K562 (cell line): Measurements from ENCODE around the gene VPS13C. TPM values are rescaled to one million over a fixed set of nuclear protein-coding genes. Genes with fewer than 3 reads are reported as not detected.
A peak's percentile ranks its signal among the peaks of the same experiment; 100 is the strongest.

ENCODE experiments used
- KLF6 ChIP-seq: fragments of 250-450 bp; sonication (Bioruptor Pico); IDR thresholded peaks from 2 replicates; pipeline ENCODE4 v1.4.0; 2020; ENCODE audit warnings: mild to moderate bottlenecking, moderate library complexity, borderline replicate concordance
- RAD21 ChIP-seq, 2 experiments: fragments of 250-450 bp in 1 of 2; fragments of 450-650 bp in 1 of 2; sonication (Bioruptor Pico) in 1 of 2; formaldehyde crosslinking in 1 of 2; IDR thresholded peaks in 1 of 2; conservative IDR thresholded peaks in 1 of 2; 2 replicates each; pipeline versions ENCODE4 v1.4.0 to v1.8.0; 2020 to 2022; ENCODE audit warnings: mild to moderate bottlenecking in 2 of 2, moderate library complexity in 1 of 2
- RBM14 ChIP-seq: fragments of 200-400 bp; formaldehyde crosslinking; IDR thresholded peaks from 2 replicates; pipeline ENCODE4 v1.6.1; 2018; ENCODE audit warnings: low read depth, mild to moderate bottlenecking, low read length, moderate library complexity, borderline replicate concordance; ENCODE audit not compliant: insufficient read depth
- ZBED1 ChIP-seq: IDR thresholded peaks from 2 replicates; pipeline ENCODE4 v1.6.1; 2014
- ZFX ChIP-seq: sonication (generic); formaldehyde crosslinking; IDR thresholded peaks from 2 replicates; pipeline ENCODE4 v1.8.0; 2022; ENCODE audit warnings: mild to moderate bottlenecking, missing genetic modification reagents, moderate library complexity
- ZNF431 ChIP-seq: sonication (generic); formaldehyde crosslinking; IDR thresholded peaks from 2 replicates; pipeline ENCODE4 v1.8.0; 2022; ENCODE audit warnings: mild to moderate bottlenecking, missing genetic modification reagents
- ZNF445 ChIP-seq: fragments of 250-450 bp; sonication (Bioruptor Pico); IDR thresholded peaks from 2 replicates; pipeline ENCODE4 v1.4.0; 2020; ENCODE audit warnings: low read depth, mild to moderate bottlenecking, moderate library complexity
- polyA plus RNA-seq, 8 experiments: library from polyadenylated mRNA; depleted of rRNA in 4 of 8; stranded (reverse) in 5 of 8; unstranded in 3 of 8; fragments of >200 nt; fragmentation: Nextera tagmentation in 2 of 8; fragmentation: Illumina TruSeq in 1 of 8; extraction: Ambion mirVana in 2 of 8; extraction: Trizol in 1 of 8; gene quantifications; 2 replicates each; pipeline versions ENCODE4 v1.2.1 to v1.2.3, GENCODE V29; 2011 to 2014; ENCODE audit warnings: inconsistent platforms in 1 of 8, missing spikeins in 1 of 8
- total RNA-seq, 7 experiments: library from RNA; depleted of rRNA in 6 of 7; stranded (reverse); fragments of >200 nt in 6 of 7; fragmentation: Illumina TruSeq in 2 of 7; extraction: Trizol in 2 of 7; gene quantifications; 2 replicates each; pipeline versions ENCODE4 v1.2.1 to v1.2.3, GENCODE V29; 2011 to 2021; ENCODE audit warnings: low replicate concordance in 1 of 7
- TF ChIP-seq, protein P1 (sequence below): fragments of 450-650 bp; IDR thresholded peaks from 2 replicates; pipeline ENCODE4 v1.6.1; 2016; ENCODE audit warnings: missing biosample characterization, missing genetic modification characterization
- TF ChIP-seq, protein P2 (sequence below), 2 experiments: fragments of 450-650 bp; formaldehyde crosslinking in 1 of 2; IDR thresholded peaks; 2 replicates each; pipeline versions ENCODE4 v1.4.0 to v1.6.1; 2014 to 2020; ENCODE audit warnings: mild to moderate bottlenecking in 2 of 2, borderline replicate concordance in 1 of 2, low read depth in 1 of 2
- TF ChIP-seq, protein P3 (sequence below): sonication (generic); formaldehyde crosslinking; IDR thresholded peaks from 2 replicates; pipeline ENCODE4 v1.8.0; 2022; ENCODE audit warnings: mild to moderate bottlenecking, low read depth, missing genetic modification reagents
- TF ChIP-seq, protein P4 (sequence below), 3 experiments: fragments of 200-800 bp in 1 of 3; sonication (Bioruptor generic) in 1 of 3; sonication (generic) in 1 of 3; formaldehyde crosslinking in 1 of 3; IDR thresholded peaks; 2 replicates each; pipeline versions ENCODE4 v1.6.1 to v1.8.0; 2016 to 2022; ENCODE audit warnings: mild to moderate bottlenecking in 2 of 3, missing compliant biosample characterization in 2 of 3, missing genetic modification characterization in 2 of 3, missing genetic modification reagents in 1 of 3
- TF ChIP-seq, protein P5 (sequence below): fragments of 450-650 bp; IDR thresholded peaks from 2 replicates; pipeline ENCODE4 v1.6.1; 2016; ENCODE audit warnings: borderline replicate concordance

VPS13C gene
- total and polyA plus RNA-seq, 9 of the 15 experiments (the other 6 are each of a cell fraction or from before 2014, with no cell fraction given), result 5.2 to 32.3 (median 15.7) TPM

DNA sequence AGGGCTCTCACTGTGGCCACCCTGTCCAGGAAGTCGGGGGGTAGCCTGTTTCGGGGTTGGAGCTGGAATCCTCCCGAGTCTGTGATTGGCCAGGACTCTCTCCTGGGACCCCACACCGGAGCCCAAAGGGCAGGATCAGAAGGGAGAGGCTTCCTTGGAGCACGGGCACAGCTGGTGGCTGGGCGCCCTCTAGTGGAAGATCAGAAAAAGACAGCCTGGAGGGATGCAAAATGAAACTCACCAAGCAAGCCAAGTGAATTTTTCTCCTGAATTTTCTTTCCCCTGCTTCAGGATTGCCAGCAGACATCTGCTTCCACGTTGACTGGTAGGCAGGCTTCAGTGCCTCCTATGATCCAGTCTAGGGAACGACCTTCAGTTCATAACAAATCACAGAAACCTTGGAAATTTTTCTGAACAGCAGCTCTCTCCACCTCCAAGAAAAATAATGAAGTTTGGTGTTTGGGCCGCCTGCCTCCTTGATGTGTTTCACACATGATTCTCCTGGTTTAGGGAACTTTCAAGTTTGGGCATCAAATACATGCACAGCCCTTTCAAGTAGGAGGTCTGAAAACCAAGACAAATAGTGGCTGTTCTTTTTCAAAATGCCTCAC is 224.6 kb downstream of the VPS13C start (continued):
- TF ChIP-seq, protein P1, sequence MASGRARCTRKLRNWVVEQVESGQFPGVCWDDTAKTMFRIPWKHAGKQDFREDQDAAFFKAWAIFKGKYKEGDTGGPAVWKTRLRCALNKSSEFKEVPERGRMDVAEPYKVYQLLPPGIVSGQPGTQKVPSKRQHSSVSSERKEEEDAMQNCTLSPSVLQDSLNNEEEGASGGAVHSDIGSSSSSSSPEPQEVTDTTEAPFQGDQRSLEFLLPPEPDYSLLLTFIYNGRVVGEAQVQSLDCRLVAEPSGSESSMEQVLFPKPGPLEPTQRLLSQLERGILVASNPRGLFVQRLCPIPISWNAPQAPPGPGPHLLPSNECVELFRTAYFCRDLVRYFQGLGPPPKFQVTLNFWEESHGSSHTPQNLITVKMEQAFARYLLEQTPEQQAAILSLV, result no peak
- TF ChIP-seq, protein P2, sequence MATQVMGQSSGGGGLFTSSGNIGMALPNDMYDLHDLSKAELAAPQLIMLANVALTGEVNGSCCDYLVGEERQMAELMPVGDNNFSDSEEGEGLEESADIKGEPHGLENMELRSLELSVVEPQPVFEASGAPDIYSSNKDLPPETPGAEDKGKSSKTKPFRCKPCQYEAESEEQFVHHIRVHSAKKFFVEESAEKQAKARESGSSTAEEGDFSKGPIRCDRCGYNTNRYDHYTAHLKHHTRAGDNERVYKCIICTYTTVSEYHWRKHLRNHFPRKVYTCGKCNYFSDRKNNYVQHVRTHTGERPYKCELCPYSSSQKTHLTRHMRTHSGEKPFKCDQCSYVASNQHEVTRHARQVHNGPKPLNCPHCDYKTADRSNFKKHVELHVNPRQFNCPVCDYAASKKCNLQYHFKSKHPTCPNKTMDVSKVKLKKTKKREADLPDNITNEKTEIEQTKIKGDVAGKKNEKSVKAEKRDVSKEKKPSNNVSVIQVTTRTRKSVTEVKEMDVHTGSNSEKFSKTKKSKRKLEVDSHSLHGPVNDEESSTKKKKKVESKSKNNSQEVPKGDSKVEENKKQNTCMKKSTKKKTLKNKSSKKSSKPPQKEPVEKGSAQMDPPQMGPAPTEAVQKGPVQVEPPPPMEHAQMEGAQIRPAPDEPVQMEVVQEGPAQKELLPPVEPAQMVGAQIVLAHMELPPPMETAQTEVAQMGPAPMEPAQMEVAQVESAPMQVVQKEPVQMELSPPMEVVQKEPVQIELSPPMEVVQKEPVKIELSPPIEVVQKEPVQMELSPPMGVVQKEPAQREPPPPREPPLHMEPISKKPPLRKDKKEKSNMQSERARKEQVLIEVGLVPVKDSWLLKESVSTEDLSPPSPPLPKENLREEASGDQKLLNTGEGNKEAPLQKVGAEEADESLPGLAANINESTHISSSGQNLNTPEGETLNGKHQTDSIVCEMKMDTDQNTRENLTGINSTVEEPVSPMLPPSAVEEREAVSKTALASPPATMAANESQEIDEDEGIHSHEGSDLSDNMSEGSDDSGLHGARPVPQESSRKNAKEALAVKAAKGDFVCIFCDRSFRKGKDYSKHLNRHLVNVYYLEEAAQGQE (IDR thresholded peaks at IDR 0.05; ENCODE audit: borderline replicate concordance), result peak; percentile 48; the same call in 1 of the 2 replicates
- TF ChIP-seq, protein P2 (CRISPR knock-in tag; IDR thresholded peaks at IDR 0.05; ENCODE audit: low read depth), result no peak
- TF ChIP-seq ZNF431 (CRISPR knock-in tag) (no peak), RBM14 (no peak), ZNF445 (CRISPR knock-in tag) (no peak), ZBED1 (no peak), RAD21 (CRISPR knock-in tag; conservative IDR thresholded peaks at IDR 0.05 in 1 of 2, IDR thresholded peaks at IDR 0.05 in 1 of 2) (peak; percentile 65 to 78), ZFX (CRISPR knock-in tag) (no peak), KLF6 (CRISPR knock-in tag) (no peak)
- TF ChIP-seq, protein P3, sequence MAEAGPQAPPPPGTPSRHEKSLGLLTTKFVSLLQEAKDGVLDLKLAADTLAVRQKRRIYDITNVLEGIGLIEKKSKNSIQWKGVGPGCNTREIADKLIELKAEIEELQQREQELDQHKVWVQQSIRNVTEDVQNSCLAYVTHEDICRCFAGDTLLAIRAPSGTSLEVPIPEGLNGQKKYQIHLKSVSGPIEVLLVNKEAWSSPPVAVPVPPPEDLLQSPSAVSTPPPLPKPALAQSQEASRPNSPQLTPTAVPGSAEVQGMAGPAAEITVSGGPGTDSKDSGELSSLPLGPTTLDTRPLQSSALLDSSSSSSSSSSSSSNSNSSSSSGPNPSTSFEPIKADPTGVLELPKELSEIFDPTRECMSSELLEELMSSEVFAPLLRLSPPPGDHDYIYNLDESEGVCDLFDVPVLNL (CRISPR knock-in tag), result no peak
- TF ChIP-seq, protein P4, sequence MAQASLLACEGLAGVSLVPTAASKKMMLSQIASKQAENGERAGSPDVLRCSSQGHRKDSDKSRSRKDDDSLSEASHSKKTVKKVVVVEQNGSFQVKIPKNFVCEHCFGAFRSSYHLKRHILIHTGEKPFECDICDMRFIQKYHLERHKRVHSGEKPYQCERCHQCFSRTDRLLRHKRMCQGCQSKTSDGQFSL (CRISPR knock-in tag; IDR thresholded peaks at IDR 0.05), result no peak
- TF ChIP-seq, protein P4 (tag; IDR thresholded peaks at IDR 0.05), result no peak
- TF ChIP-seq, protein P5, sequence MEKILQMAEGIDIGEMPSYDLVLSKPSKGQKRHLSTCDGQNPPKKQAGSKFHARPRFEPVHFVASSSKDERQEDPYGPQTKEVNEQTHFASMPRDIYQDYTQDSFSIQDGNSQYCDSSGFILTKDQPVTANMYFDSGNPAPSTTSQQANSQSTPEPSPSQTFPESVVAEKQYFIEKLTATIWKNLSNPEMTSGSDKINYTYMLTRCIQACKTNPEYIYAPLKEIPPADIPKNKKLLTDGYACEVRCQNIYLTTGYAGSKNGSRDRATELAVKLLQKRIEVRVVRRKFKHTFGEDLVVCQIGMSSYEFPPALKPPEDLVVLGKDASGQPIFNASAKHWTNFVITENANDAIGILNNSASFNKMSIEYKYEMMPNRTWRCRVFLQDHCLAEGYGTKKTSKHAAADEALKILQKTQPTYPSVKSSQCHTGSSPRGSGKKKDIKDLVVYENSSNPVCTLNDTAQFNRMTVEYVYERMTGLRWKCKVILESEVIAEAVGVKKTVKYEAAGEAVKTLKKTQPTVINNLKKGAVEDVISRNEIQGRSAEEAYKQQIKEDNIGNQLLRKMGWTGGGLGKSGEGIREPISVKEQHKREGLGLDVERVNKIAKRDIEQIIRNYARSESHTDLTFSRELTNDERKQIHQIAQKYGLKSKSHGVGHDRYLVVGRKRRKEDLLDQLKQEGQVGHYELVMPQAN, result no peak
